ENCODE measurements around the gene ADCY5.
"Not testable (repeated sequence)": the region's sequence is repeated elsewhere in the genome, so short reads cannot be mapped to it uniquely, and the experiment has no call there.

Gene ADCY5

GRCh38 chr3:123261666-123262065 is 187.2 kb downstream of the ADCY5 start:
- DNase-seq (ENCODE audit: low read depth in 2 of 2), result no peak

- no peak for DNase-seq (ENCODE audit: low read depth in 2 of 2)
Observed at GRCh38 chr3:123258811-123259420, 190.0 kb downstream of the ADCY5 start.

DNA sequence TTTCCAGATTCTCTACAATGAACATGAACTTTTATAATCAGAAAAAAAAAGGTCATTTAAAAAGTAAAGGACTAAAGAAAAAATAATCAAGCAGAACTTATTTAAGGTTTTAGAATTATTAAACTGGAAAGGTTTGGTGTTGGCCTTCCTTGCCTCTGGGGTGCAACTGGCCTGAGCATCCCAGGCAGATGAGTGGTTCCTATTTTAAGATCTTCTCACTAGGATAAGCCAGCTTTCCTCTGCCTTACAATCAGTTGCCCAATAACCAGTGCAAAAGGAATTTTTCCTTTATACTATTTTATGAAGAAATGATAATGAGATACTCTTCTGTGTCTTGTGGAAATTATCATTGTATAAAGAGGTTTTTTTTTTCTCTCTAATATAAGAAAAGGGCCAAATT is 190.5 kb downstream of the ADCY5 start:
- no peak for DNase-seq (ENCODE audit: low read depth in 2 of 2)

DNA sequence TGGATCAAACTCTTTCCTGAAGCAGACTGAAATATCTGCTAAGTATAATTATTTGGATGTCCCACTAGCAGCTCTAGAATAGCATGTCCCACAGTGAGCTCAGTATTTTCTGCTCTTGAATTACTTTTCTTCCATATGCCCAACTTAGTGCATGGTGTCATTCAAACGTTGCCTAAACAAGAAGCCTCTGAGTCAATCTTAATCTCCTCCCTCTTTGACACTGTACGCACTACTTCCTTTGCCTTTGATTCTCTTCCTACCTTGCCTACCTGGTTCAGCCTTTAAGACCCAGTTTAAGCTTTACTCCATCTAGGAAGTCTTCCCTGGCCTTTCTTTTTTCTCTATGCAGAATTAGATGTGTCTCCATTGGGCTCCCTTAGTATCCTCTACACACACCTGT is 192.6 kb downstream of the ADCY5 start:
- DNase-seq (ENCODE audit: low read depth in 2 of 2), result no peak

DNA sequence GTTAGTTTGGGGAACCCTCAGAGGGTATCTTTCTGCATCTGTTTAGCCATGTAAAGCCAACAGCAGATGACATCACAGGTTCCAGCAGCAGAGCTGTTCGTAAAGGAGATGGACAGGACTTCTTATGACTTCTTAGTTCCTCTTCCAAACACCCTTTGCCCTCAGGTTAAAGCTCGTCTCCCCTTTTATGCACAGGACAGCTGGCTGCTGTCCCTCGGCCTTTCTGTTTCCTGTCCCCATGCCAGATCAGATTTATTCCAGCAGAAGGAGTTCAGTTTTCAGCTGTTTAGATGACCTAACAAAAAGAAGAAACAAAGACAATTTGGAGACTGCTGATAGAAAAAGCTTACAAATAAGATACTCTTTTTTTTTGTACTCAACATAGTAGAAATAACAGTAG is 202.0 kb downstream of the ADCY5 start:
- no peak for DNase-seq (ENCODE audit: low read depth in 2 of 2)

DNA sequence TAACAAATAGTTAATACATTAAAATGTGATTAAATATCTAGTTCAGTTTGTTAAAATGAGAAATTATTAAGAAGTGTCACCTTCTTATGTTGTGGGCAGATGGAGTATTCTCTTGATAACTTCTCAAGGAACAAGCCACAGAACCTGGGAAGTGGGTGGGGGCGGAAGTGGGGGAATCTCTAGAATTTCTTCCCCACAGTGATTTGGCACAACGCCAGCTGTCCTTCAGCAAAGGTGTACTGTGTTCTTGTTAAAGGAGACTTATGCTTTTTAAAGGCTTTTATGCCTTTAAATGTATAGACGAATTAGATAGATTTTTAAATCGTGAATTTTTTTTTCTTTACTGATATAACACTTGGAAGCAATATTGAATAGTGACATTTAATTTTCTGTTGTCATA is 204.8 kb downstream of the ADCY5 start:
- DNase-seq (ENCODE audit: low read depth in 2 of 2), result no peak

DNA sequence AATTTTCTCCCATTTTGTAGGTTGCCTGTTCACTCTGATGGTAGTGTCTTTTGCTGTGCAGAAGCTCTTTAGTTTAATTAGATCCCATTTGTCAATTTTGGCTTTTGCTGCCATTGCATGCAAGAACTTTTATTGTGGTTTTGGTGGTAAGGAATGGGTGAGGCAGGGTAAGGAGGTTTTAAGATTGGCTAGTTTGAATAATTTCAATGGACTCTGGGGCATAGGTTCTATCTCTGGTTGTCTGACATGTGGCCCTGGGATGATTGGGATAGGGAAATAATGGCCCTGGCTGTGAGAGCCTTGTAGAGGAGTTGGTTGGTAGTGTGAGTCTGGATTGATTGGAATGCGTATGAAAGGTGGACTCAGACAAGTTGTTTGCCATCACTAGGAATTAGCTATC is 209.1 kb downstream of the ADCY5 start:
- DNase-seq (ENCODE audit: low read depth in 2 of 2), result no peak

GRCh38 chr3:123239186-123239585 is 209.7 kb downstream of the ADCY5 start:
- DNase-seq (ENCODE audit: low read depth in 2 of 2), result not testable (repeated sequence)

DNA sequence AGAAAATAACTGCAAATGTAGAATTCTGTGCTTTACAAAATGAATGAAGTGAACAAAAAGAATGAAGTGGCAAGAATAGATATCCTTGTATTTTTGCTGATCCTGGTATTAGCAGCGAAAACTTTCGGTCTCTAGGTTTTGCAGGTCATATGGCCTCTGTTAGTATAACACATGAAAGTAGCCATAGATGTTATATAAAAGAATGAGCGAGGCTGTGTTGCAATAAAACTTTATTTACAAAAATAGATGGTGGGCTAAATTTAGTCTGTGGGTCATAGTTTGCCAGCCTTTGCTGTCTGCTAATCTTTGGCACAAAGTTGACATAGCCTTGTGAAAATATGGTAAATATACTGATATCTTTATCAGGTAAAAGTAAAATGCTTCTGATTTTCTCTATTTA is 212.0 kb downstream of the ADCY5 start:
- DNase-seq (ENCODE audit: low read depth in 2 of 2), result no peak

Measured in stimulated activated CD8-positive, alpha-beta memory T cell treated with anti-CD3 and anti-CD28 coated beads, Interleukin-7, amount 100 ng/mL, for 1 hour (primary cell).